HCT116 (cell line): ENCODE results near the gene ARHGEF10L. TPM values are rescaled to one million over a fixed set of nuclear protein-coding genes. Genes with fewer than 3 reads are reported as not detected.

Experiments
- ATAC-seq: fragments of 200-7000 bp; cut with Tn5 transposase; 2 replicates; pipeline ENCODE4 v1.9.1; 2020; ENCODE audit warnings: mild to moderate bottlenecking, moderate library complexity
- BruUV-seq: library from RNA; stranded (reverse); fragments of 400-500 nt; replicated peaks from 2 replicates; lab custom pipeline; 2021; lab: Mats Ljungman, UMichigan
- CTCF ChIA-PET: fragments of 300-600 bp; sonication (Branson Sonifier 250); formaldehyde crosslinking; loops from one replicate; lab custom pipeline; 2021; ENCODE audit warnings: antibody characterized with exemption; lab: Charles Lee
- POLR2A ChIA-PET: fragments of 300-600, 350-600 bp; sonication (Branson Sonifier 250); formaldehyde crosslinking; loops from one replicate; lab custom pipeline; 2021; ENCODE audit warnings: antibody characterized with exemption; lab: Charles Lee
- RAD21 ChIA-PET, 2 experiments: fragments of 300-600 bp; sonication (Branson Sonifier 250); formaldehyde crosslinking; loops; one replicate each; lab custom pipeline; 2023; ENCODE audit warnings: low total read pairs in 2 of 2; ENCODE audit not compliant: uncharacterized antibody in 2 of 2, unreplicated experiment in 2 of 2, low non-redundant PET in 1 of 2; lab: Charles Lee
- DNase-seq: peaks from one replicate; pipeline ENCODE4 v3.0.0-alpha.2; 2010; ENCODE audit warnings: low read depth, low spot score
- H2AFZ ChIP-seq: fragments of 200-600 bp; shearing (Covaris generic), sonication (generic); 2 replicates; pipeline ENCODE4 v1.6.1; 2017; ENCODE audit warnings: low read depth, mixed run types, mixed read lengths, antibody characterized with exemption, low read length; ENCODE audit not compliant: poor library complexity, severe bottlenecking
- H3K27ac ChIP-seq: 2 replicates; pipeline ENCODE4 v1.5.1; 2012; ENCODE audit warnings: low read depth, low read length
- H3K27me3 ChIP-seq: fragments of 200-600 bp; sonication (generic); 2 replicates; pipeline ENCODE4 v1.6.1; 2016; ENCODE audit warnings: mixed run types, low read length, mixed read lengths; ENCODE audit not compliant: insufficient read depth
- H3K36me3 ChIP-seq, 2 experiments: fragments of 200-500 bp in 1 of 2; fragments of 200-600 bp in 1 of 2; sonication (Bioruptor generic) in 1 of 2; sonication (generic) in 1 of 2; 2 replicates each; pipeline versions ENCODE4 v1.5.1 to v1.6.1; 2014 to 2016; ENCODE audit warnings: low read length in 2 of 2, inconsistent platforms in 1 of 2, mixed read lengths in 1 of 2, mixed run types in 1 of 2; ENCODE audit not compliant: insufficient read depth in 2 of 2, control insufficient read depth in 1 of 2
- H3K4me1 ChIP-seq, 2 experiments: fragments of 200-600 bp in 1 of 2; sonication (generic) in 1 of 2; 2 replicates each; pipeline versions ENCODE4 v1.5.1 to v1.6.1; 2012 to 2017; ENCODE audit warnings: low read length in 2 of 2, inconsistent platforms in 1 of 2, mild to moderate bottlenecking in 1 of 2, mixed read lengths in 1 of 2, mixed run types in 1 of 2, moderate library complexity in 1 of 2; ENCODE audit not compliant: insufficient read depth in 2 of 2, control insufficient read depth in 1 of 2
- H3K4me2 ChIP-seq: fragments of 200-600 bp; sonication (generic); 2 replicates; pipeline ENCODE4 v1.6.1; 2017; ENCODE audit warnings: mixed run types, low read length, mixed read lengths
- H3K4me3 ChIP-seq, 2 experiments: fragments of 200-600 bp in 1 of 2; sonication (generic) in 1 of 2; replicated peaks in 1 of 2; 2 replicates each; pipeline ENCODE4 v1.5.1; 2011 to 2016; ENCODE audit warnings: low read length in 2 of 2, control low read depth in 1 of 2, low read depth in 1 of 2, mild to moderate bottlenecking in 1 of 2, mixed read lengths in 1 of 2, mixed run types in 1 of 2
- H3K79me2 ChIP-seq: fragments of 200-600 bp; sonication (generic); 2 replicates; pipeline ENCODE4 v1.6.1; 2017; ENCODE audit warnings: mild to moderate bottlenecking, mixed run types, low read length, moderate library complexity, mixed read lengths; ENCODE audit not compliant: insufficient read depth
- H3K9ac ChIP-seq: fragments of 200-600 bp; sonication (generic); 2 replicates; pipeline ENCODE4 v1.6.1; 2016; ENCODE audit warnings: low read length, mixed read lengths
- H3K9me2 ChIP-seq: fragments of 200-600 bp; sonication (generic), shearing (Covaris generic); 2 replicates; pipeline ENCODE4 v1.6.1; 2017; ENCODE audit warnings: mixed run types, mild to moderate bottlenecking, moderate library complexity; ENCODE audit not compliant: insufficient read depth
- H3K9me3 ChIP-seq, 2 experiments: fragments of 200-500 bp in 1 of 2; fragments of 200-600 bp in 1 of 2; sonication (Bioruptor generic) in 1 of 2; sonication (generic) in 1 of 2; 2 replicates each; pipeline ENCODE4 v1.6.1; 2014 to 2017; ENCODE audit warnings: low read length in 2 of 2, mixed read lengths in 2 of 2, inconsistent platforms in 1 of 2, low read depth in 1 of 2, mild to moderate bottlenecking in 1 of 2, mixed run types in 1 of 2, moderate library complexity in 1 of 2; ENCODE audit not compliant: control insufficient read depth in 1 of 2, insufficient read depth in 1 of 2
- H4K20me1 ChIP-seq: fragments of 200-600 bp; sonication (generic), shearing (Covaris generic); 2 replicates; pipeline ENCODE4 v1.6.1; 2017; ENCODE audit warnings: mixed run types, mild to moderate bottlenecking, moderate library complexity; ENCODE audit not compliant: insufficient read depth
- CBX3 ChIP-seq: IDR thresholded peaks from 2 replicates; pipeline ENCODE4 v1.6.1; 2012; ENCODE audit warnings: low read depth
- CTCF ChIP-seq, 3 experiments: fragments of 200-600 bp in 1 of 3; sonication (generic) in 1 of 3; IDR thresholded peaks in 2 of 3; conservative IDR thresholded peaks in 1 of 3; 2 replicates each; pipeline ENCODE4 v1.5.1; 2012 to 2017; ENCODE audit warnings: low read depth in 2 of 3, low read length in 2 of 3, antibody characterized with exemption in 1 of 3, borderline replicate concordance in 1 of 3, control low read depth in 1 of 3, mild to moderate bottlenecking in 1 of 3, mixed read lengths in 1 of 3, mixed run types in 1 of 3, moderate library complexity in 1 of 3; ENCODE audit not compliant: insufficient read depth in 1 of 3
- EGR1 ChIP-seq: IDR thresholded peaks from 2 replicates; pipeline ENCODE4 v1.6.1; 2012; ENCODE audit warnings: low read depth
- ELF1 ChIP-seq: IDR thresholded peaks from 2 replicates; pipeline ENCODE4 v1.6.1; 2012; ENCODE audit warnings: low read depth, borderline replicate concordance
- EZH2 ChIP-seq: fragments of 200-600 bp; sonication (generic); IDR thresholded peaks from 2 replicates; pipeline ENCODE4 v1.6.1; 2017; ENCODE audit warnings: antibody characterized with exemption, mixed run types
- EZH2phosphoT487 ChIP-seq: fragments of 200-600 bp; IDR thresholded peaks from 2 replicates; pipeline ENCODE4 v1.6.1; 2018; ENCODE audit warnings: antibody characterized with exemption, borderline replicate concordance
- FOSL1 ChIP-seq: IDR thresholded peaks from 2 replicates; pipeline ENCODE4 v1.6.1; 2012; ENCODE audit warnings: low read depth
- JUND ChIP-seq: IDR thresholded peaks from 2 replicates; pipeline ENCODE4 v1.6.1; 2012
- MAX ChIP-seq: IDR thresholded peaks from 2 replicates; pipeline ENCODE4 v1.6.1; 2012
- POLR2A ChIP-seq: IDR thresholded peaks from 2 replicates; pipeline ENCODE4 v1.7.0; 2011; ENCODE audit warnings: borderline replicate concordance; ENCODE audit not compliant: insufficient read depth, insufficient read length; ENCODE audit errors: extremely low read depth
- POLR2AphosphoS5 ChIP-seq: IDR thresholded peaks from 2 replicates; pipeline ENCODE4 v1.6.1; 2011; ENCODE audit warnings: mild to moderate bottlenecking, low read depth, low read length, moderate library complexity
- REST ChIP-seq: IDR thresholded peaks from 2 replicates; pipeline ENCODE4 v1.6.1; 2012; ENCODE audit warnings: low read depth
- SIN3A ChIP-seq: IDR thresholded peaks from 2 replicates; pipeline ENCODE4 v1.6.1; 2012; ENCODE audit warnings: low read depth
- SP1 ChIP-seq: IDR thresholded peaks from 2 replicates; pipeline ENCODE4 v1.6.1; 2012; ENCODE audit warnings: low read depth
- SRF ChIP-seq: IDR thresholded peaks from 2 replicates; pipeline ENCODE4 v1.6.1; 2012; ENCODE audit warnings: low read depth
- TCF7L2 ChIP-seq: IDR thresholded peaks from 2 replicates; pipeline ENCODE4 v1.7.0; 2011; ENCODE audit warnings: borderline replicate concordance, inconsistent platforms; ENCODE audit not compliant: insufficient read depth, insufficient read length; ENCODE audit errors: extremely low read depth
- YY1 ChIP-seq: IDR thresholded peaks from 2 replicates; pipeline ENCODE4 v1.6.1; 2011; ENCODE audit warnings: low read length, low read depth, moderate library complexity, mild to moderate bottlenecking; ENCODE audit not compliant: insufficient replicate concordance; ENCODE audit errors: extremely low read depth
- ZBTB33 ChIP-seq: IDR thresholded peaks from 2 replicates; pipeline ENCODE4 v1.6.1; 2011; ENCODE audit warnings: mild to moderate bottlenecking, low read length, moderate library complexity; ENCODE audit not compliant: insufficient replicate concordance; ENCODE audit errors: extremely low read depth
- ZFX ChIP-seq: fragments of 450-650 bp; IDR thresholded peaks from 2 replicates; pipeline ENCODE4 v1.6.1; 2017
- ZNF274 ChIP-seq: fragments of 200-500 bp; sonication (Bioruptor generic); IDR thresholded peaks from 2 replicates; pipeline ENCODE4 v1.6.1; 2014; ENCODE audit warnings: mild to moderate bottlenecking, low read depth, low read length, inconsistent platforms
- intact Hi-C: fragments of 100-400 bp; cut with micrococcal nuclease; formaldehyde crosslinking; loops from 2 replicates; pipeline ENCODE4 v1.10.0; 2022
- total RNA-seq: library from RNA; stranded (reverse); gene quantifications from one replicate; pipeline ENCODE4 v1.2.1, GENCODE V29; 2021; ENCODE audit not compliant: unreplicated experiment

Gene ARHGEF10L
- total RNA-seq, 1 experiment from 2014 or later: 14.7 TPM

- no peak overlapping the region for H3K9ac ChIP-seq
- no peaks in the 10 kb centered on the region for H3K79me2 ChIP-seq
- no peak overlapping the region for H3K4me2 ChIP-seq
- no peak for DNase-seq
- H3K27me3 ChIP-seq: peaks cover 9% of the 10 kb centered on the region; the same call in 1 of the 2 replicates
- H3K4me1 ChIP-seq: no peaks in the 10 kb centered on the region
- H2AFZ ChIP-seq: no peak overlapping the region
- BruUV-seq: no TSS peak
- TF ChIP-seq SRF (no peak), EGR1 (no peak), EZH2 (no peak), CBX3 (no peak), ELF1 (no peak), EZH2phosphoT487 (no peak), ZNF274 (no peak), TCF7L2 (no peak), MAX (no peak), SIN3A (no peak), SP1 (no peak), REST (no peak), JUND (no peak), ZBTB33 (no peak), ZFX (no peak), CTCF (IDR thresholded peaks at IDR 0.05 in 2 of 3, conservative IDR thresholded peaks at IDR 0.05 in 1 of 3; ENCODE audit: borderline replicate concordance in 1 of 3, insufficient read depth in 1 of 3, low read depth in 2 of 3, low read length in 2 of 3) (no peak), YY1 (no peak), POLR2A (no peak), FOSL1 (no peak), POLR2AphosphoS5 (no peak)
- H3K27ac ChIP-seq: no peak overlapping the region
- H3K4me3 ChIP-seq: no peak overlapping the region
- H3K9me3 ChIP-seq: no peaks in the 10 kb centered on the region
- no peak for ATAC-seq
- no peaks in the 10 kb centered on the region for H3K36me3 ChIP-seq
- no peaks in the 10 kb centered on the region for H4K20me1 ChIP-seq
- RAD21 ChIA-PET: no interaction called here
- CTCF ChIA-PET: no interaction called here
- H3K9me2 ChIP-seq: no peaks in the 10 kb centered on the region
- intact Hi-C loops: no loop called here
- POLR2A ChIA-PET: no interaction called here
Measured at GRCh38 chr1:17742583-17742982, 203.1 kb downstream of the ARHGEF10L start.
